Posterior cingulate gyrus (tissue), 11 donors: ENCODE results near the gene FHAD1.

Experiments
- DNase-seq, 10 donors: peaks; one replicate each; pipeline versions ENCODE4 v3.0.0 to v3.0.0-alpha.2; 2020 to 2021; ENCODE audit warnings: mixed read lengths in 3 of 10
- intact Hi-C: fragments of 100-400 bp; cut with DNase I; formaldehyde crosslinking; loops from one replicate; pipeline ENCODE4 v1.15.1; 2023

FHAD1 gene

DNA sequence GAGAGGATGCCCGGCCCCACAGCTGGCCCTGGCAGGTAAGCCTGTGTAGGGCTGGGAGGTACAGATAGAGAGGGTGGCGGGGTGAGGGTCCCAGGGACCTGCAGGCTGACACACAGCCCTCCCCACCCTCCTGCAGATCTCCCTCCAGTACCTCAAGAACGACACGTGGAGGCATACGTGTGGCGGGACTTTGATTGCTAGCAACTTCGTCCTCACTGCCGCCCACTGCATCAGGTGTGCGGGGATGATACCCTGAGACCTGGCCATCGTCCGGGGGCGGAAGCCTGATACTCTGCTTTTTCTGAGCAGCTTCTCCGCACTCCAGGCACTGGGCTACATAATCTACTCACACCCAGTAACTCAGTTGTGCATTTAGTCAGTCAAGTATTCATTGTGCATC lies 193.3 kb downstream of the FHAD1 start:
- intact Hi-C loops: no loop called here
- peak in 1 of 10 donors; percentile 69 for DNase-seq

- intact Hi-C loops: no loop called here
Measured at GRCh38 chr1:15441247-15441646, 194.2 kb downstream of the FHAD1 start.

GRCh38 chr1:15442119-15442518 lies 195.1 kb downstream of the FHAD1 start:
- intact Hi-C loops: no loop called here
- peak in 1 of 10 donors; percentile 4 for DNase-seq

More at GRCh38 chr1:15441247-15441646, 194.2 kb downstream of the FHAD1 start:
- peak in 1 of 10 donors; percentile 22 for DNase-seq

- DNase-seq: peak in 1 of 10 donors; percentile 27
- intact Hi-C loops: no loop called here
Measured at GRCh38 chr1:15442759-15443158, 195.7 kb downstream of the FHAD1 start.

DNA sequence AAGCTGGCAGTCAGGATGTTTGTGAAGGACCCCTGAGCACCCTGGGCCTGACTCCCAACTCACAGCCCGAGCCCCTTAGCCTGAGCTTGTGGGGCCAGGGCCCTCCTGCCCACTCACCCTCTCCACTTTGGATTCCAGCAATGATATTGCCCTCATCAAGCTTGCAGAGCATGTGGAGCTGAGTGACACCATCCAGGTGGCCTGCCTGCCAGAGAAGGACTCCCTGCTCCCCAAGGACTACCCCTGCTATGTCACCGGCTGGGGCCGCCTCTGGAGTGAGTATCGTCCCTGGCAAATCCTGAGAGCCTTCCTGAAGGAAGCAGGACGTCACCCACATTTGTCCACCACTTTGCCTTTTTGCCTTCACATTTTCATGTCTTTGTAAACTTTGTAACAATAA lies 196.3 kb downstream of the FHAD1 start:
- peak in 2 of 10 donors; percentile 60 to 75 for DNase-seq
- intact Hi-C loops: no loop called here

DNA sequence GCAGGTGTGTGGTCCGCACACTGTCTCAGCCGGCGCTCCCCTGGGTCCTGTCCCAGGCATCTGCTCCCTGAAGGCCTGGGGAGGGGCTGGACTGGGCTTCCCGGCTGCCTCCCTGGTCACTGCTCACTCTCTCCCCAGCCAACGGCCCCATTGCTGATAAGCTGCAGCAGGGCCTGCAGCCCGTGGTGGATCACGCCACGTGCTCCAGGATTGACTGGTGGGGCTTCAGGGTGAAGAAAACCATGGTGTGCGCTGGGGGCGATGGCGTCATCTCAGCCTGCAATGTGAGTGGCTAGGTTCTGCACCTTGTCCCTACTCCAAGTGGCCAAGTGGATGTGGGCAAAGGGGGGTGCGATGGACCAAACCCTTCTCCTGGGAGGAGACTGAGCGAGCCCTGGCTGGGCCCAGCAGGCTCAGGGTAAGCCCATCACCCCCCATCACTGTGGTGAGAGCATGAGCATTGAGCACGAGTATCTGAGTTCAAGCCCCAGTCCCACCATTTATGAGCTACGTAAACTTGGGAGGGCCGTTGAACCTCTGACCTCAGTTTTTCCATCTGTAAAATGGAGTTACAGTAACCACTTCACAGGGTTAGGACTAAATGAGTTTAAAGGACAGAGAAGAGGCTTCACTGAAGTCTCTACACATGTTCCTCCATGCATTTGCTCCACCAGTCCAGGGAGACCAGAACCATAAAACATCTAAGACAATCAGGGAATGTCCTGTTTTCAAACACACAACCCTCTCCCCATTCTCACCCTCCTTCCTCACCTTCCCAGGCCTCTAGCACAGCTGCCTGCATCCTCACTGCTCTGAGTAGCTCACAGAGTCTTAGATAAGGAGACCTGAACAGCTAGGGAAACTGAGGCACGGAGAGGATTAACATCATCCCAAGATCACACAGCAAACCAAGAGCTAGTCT lies 197.7 kb downstream of the FHAD1 start:
- intact Hi-C loops: no loop called here
- peak in 1 of 10 donors; percentile 49 for DNase-seq

DNA sequence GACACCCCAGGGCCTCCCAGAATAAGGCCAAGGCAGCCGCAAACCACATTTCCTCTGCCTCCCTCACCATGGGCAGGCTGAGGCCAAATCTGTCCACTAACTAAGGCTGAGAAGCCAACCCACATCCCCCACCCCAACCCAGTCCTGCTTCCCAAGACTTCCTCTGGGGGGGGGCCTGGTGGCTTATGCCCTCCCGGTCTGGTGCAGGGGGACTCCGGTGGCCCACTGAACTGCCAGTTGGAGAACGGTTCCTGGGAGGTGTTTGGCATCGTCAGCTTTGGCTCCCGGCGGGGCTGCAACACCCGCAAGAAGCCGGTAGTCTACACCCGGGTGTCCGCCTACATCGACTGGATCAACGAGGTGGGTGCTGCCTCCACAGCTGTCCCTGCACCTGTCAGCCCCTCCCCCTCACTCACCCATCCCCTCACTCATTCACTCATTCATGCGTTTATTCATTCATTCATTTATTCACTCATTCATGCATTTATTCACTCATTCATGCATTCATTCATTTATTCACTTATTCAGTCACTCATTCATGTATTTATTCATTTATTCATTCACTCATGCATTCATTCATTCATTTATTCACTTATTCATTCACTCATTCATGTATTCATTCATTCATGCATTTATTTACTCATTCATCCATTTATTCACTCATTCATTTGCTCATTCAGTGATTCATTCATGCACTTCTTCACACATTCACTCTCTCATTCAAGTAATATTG lies 198.5 kb downstream of the FHAD1 start:
- peak in 1 of 10 donors; percentile 74 for DNase-seq
- intact Hi-C loops: no loop called here

DNA sequence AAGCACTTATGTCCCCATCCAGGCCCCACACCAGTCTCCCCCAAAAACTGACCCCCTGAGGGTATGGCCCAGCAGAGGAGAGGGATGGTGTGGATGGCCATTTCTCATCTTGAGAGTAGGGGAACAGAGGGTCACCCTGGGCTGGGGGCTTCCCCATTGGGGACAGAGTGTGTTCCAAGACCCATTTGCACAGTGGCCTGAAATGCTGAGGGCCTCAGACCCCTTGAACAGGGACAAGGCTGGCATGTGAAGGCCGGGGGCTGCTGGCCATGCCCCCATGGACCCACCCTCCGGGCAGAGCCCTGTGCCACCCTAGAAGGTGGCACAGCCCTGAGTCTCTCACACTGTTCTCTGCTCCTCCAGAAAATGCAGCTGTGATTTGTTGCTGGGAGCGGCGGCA lies 199.2 kb downstream of the FHAD1 start:
- DNase-seq: peak in 1 of 10 donors; percentile 16
- intact Hi-C loops: no loop called here
